Caco-2 (cell line): ENCODE data around the gene PIGK. TPM values are rescaled to one million over a fixed set of nuclear protein-coding genes. Genes with fewer than 3 reads are reported as not detected.

ENCODE experiments used
- BruUV-seq: library from RNA; stranded (reverse); fragments of 400-500 nt; replicated peaks from 2 replicates; lab custom pipeline; 2021; lab: Mats Ljungman, UMichigan
- CTCF ChIA-PET: fragments of 300-600 bp; sonication (Branson Sonifier 250); formaldehyde crosslinking; loops from one replicate; lab custom pipeline; 2022; ENCODE audit warnings: antibody characterized with exemption; lab: Charles Lee
- POLR2A ChIA-PET: fragments of 300-600 bp; sonication (Branson Sonifier 250); formaldehyde crosslinking; loops from one replicate; lab custom pipeline; 2022; ENCODE audit warnings: antibody characterized with exemption; lab: Charles Lee
- DNase-seq, 2 experiments: peaks; one replicate each; pipeline versions ENCODE4 v3.0.0 to v3.0.0-alpha.2; 2020 to 2022
- H3K27me3 ChIP-seq: replicated peaks from 2 replicates; pipeline ENCODE4 v1.6.0; 2011; ENCODE audit warnings: low read length; ENCODE audit not compliant: control insufficient read depth, insufficient read depth
- H3K36me3 ChIP-seq: 2 replicates; pipeline ENCODE4 v1.5.1; 2011; ENCODE audit warnings: low read length; ENCODE audit not compliant: control insufficient read depth, insufficient read depth
- H3K4me1 ChIP-seq: fragments of 250-450 bp; sonication (Bioruptor Pico); 2 replicates; pipeline ENCODE4 v1.5.1; 2020; ENCODE audit warnings: mild to moderate bottlenecking
- H3K4me3 ChIP-seq: 2 replicates; pipeline ENCODE4 v1.5.1; 2011; ENCODE audit warnings: low read depth, mild to moderate bottlenecking, control low read depth, low read length
- H3K9me3 ChIP-seq: fragments of 250-450 bp; sonication (Bioruptor Pico); 2 replicates; pipeline ENCODE4 v1.5.1; 2020; ENCODE audit warnings: mild to moderate bottlenecking, moderate library complexity
- H3K27ac Mint-ChIP-seq: one replicate; pipeline ENCODE4 v1.8.0; 2022; ENCODE audit warnings: mixed read lengths; ENCODE audit not compliant: unreplicated experiment
- H3K27me3 Mint-ChIP-seq: one replicate; pipeline ENCODE4 v1.8.0; 2022; ENCODE audit warnings: mixed read lengths; ENCODE audit not compliant: insufficient read depth, unreplicated experiment
- H3K36me3 Mint-ChIP-seq: one replicate; pipeline ENCODE4 v1.8.0; 2022; ENCODE audit warnings: mild to moderate bottlenecking, mixed read lengths; ENCODE audit not compliant: insufficient read depth, unreplicated experiment
- H3K4me1 Mint-ChIP-seq: one replicate; pipeline ENCODE4 v1.8.0; 2022; ENCODE audit warnings: low read depth, mixed read lengths; ENCODE audit not compliant: unreplicated experiment
- H3K4me3 Mint-ChIP-seq: one replicate; pipeline ENCODE4 v1.8.0; 2022; ENCODE audit warnings: mild to moderate bottlenecking, moderate library complexity, mixed read lengths; ENCODE audit not compliant: unreplicated experiment
- H3K9me3 Mint-ChIP-seq: one replicate; pipeline ENCODE4 v1.8.0; 2022; ENCODE audit warnings: mixed read lengths; ENCODE audit not compliant: unreplicated experiment
- intact Hi-C: fragments of 100-400 bp; cut with micrococcal nuclease; formaldehyde crosslinking; loops from one replicate; pipeline ENCODE4 v1.10.0; 2022; ENCODE audit not compliant: unreplicated experiment
- total RNA-seq: library from RNA; stranded (reverse); gene quantifications from 2 replicates; pipeline ENCODE4 v1.2.3, GENCODE V29; 2022
- TF ChIP-seq, protein P1 (sequence below), 2 experiments: fragments of 200-600 bp in 1 of 2; IDR thresholded peaks; 1 replicate in 1 of 2; 2 replicates in 1 of 2; pipeline versions ENCODE4 v1.5.1 to v1.8.0; 2011 to 2022; ENCODE audit warnings: antibody characterized with exemption in 1 of 2, control low read depth in 1 of 2, inconsistent platforms in 1 of 2, low read depth in 1 of 2, low read length in 1 of 2, mild to moderate bottlenecking in 1 of 2, moderate library complexity in 1 of 2; ENCODE audit not compliant: insufficient read depth in 1 of 2, severe bottlenecking in 1 of 2, unreplicated experiment in 1 of 2

PIGK gene
- total RNA-seq, 1 experiment from 2014 or later: 19.7 TPM

DNA sequence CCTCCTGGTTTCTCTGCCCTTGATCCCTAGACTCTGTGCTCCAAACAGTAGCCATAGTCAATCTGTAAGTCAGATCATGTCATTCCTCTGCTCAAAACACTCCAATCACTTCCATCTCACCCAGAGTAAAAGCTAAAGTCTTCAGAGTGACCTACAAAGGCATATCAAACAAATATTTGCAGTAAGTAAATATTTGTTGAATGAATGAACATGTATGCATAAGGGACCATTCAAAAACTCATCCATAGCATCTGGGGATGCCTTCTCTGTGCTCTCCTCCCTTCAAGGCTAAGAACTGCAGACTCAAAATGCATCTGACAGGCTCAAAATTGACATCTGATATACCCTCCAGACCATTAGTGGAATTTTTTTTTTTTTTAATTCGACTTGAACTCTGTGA, 44.5 kb upstream of the PIGK start:
- DNase-seq: no peak
- POLR2A ChIA-PET: no interaction called here

DNA sequence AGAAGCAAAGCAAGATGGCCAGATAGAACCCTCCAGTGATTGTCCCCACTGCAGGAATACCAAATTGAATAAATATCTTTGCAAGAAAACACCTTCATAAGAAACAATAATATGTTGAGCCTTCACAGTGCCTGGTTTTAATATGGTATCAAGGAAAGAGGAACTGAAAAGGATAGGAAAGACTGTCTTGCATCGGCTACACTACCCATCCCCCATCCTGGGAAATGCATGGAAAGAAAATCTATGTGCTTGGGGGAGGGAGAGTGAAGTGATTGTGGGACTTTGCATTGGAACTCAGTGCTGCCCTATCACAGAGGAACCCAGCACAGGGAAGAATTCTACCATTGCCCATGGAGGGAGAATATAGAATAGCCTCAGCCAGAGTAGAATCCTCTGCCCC, 34.0 kb upstream of the PIGK start:
- BruUV-seq: no TSS peak
- H3K27ac Mint-ChIP-seq: no peak overlapping the region
- no peaks in the 10 kb centered on the region for H3K27me3 ChIP-seq
- H3K4me1 ChIP-seq: no peaks in the 10 kb centered on the region
- POLR2A ChIA-PET: no interaction called here
- intact Hi-C loops: no loop called here
- H3K27me3 Mint-ChIP-seq: peaks cover 3% of the 10 kb centered on the region
- TF ChIP-seq, protein P1, sequence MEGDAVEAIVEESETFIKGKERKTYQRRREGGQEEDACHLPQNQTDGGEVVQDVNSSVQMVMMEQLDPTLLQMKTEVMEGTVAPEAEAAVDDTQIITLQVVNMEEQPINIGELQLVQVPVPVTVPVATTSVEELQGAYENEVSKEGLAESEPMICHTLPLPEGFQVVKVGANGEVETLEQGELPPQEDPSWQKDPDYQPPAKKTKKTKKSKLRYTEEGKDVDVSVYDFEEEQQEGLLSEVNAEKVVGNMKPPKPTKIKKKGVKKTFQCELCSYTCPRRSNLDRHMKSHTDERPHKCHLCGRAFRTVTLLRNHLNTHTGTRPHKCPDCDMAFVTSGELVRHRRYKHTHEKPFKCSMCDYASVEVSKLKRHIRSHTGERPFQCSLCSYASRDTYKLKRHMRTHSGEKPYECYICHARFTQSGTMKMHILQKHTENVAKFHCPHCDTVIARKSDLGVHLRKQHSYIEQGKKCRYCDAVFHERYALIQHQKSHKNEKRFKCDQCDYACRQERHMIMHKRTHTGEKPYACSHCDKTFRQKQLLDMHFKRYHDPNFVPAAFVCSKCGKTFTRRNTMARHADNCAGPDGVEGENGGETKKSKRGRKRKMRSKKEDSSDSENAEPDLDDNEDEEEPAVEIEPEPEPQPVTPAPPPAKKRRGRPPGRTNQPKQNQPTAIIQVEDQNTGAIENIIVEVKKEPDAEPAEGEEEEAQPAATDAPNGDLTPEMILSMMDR (IDR thresholded peaks at IDR 0.05; ENCODE audit: insufficient read depth in 1 of 2, low read depth in 1 of 2, low read length in 1 of 2, severe bottlenecking in 1 of 2, unreplicated experiment in 1 of 2): no peak
- no peak for DNase-seq
- no peaks in the 10 kb centered on the region for H3K36me3 ChIP-seq
- no peak overlapping the region for H3K4me3 ChIP-seq
- no peaks in the 10 kb centered on the region for H3K4me1 Mint-ChIP-seq
- CTCF ChIA-PET: no interaction called here
- no peaks in the 10 kb centered on the region for H3K9me3 Mint-ChIP-seq
- no peaks in the 10 kb centered on the region for H3K36me3 Mint-ChIP-seq
- no peaks in the 10 kb centered on the region for H3K9me3 ChIP-seq
- H3K4me3 Mint-ChIP-seq: no peak overlapping the region

More for the DNA sequence above, 44.5 kb upstream of the PIGK start:
- Mint-ChIP-seq H3K4me3 (no peak overlapping the region), H3K4me1 (peaks cover 7% of the 10 kb centered on the region), H3K9me3 (peaks cover 9% of the 10 kb centered on the region), H3K27me3 (peaks cover 9% of the 10 kb centered on the region), H3K36me3 (no peaks in the 10 kb centered on the region), H3K27ac (no peak overlapping the region)
- Histone ChIP-seq H3K4me3 (no peak overlapping the region), H3K4me1 (no peaks in the 10 kb centered on the region), H3K27me3 (no peaks in the 10 kb centered on the region), H3K9me3 (no peaks in the 10 kb centered on the region), H3K36me3 (no peaks in the 10 kb centered on the region)
- CTCF ChIA-PET: no interaction called here
- intact Hi-C loops: no loop called here
- TF ChIP-seq, protein P1 (IDR thresholded peaks at IDR 0.05; ENCODE audit: insufficient read depth in 1 of 2, low read depth in 1 of 2, low read length in 1 of 2, severe bottlenecking in 1 of 2, unreplicated experiment in 1 of 2): no peak
- no TSS peak for BruUV-seq

DNA sequence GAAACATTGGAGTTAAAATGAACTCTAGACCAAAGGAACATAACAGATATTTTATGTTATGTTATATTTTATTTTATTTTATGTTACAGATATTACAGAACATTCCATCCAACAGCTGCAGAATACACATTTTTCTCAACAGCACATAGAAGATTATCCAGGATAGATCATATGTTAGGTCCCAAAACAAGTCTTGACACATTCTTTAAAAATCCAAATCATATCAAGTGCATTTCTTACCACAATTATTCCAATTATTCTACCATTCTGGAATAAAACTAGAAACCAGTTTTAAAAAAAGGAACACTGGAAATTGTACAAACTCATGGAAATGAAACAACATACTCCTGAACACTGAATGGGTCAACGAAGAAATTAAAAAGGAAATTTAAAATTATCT, 30.9 kb upstream of the PIGK start:
- POLR2A ChIA-PET: no interaction called here
- Mint-ChIP-seq H3K4me3 (no peak overlapping the region), H3K4me1 (no peaks in the 10 kb centered on the region), H3K36me3 (no peaks in the 10 kb centered on the region), H3K9me3 (no peaks in the 10 kb centered on the region), H3K27me3 (peaks cover 3% of the 10 kb centered on the region), H3K27ac (no peak overlapping the region)
- H3K4me3 ChIP-seq: no peak overlapping the region
- H3K27me3 ChIP-seq: no peaks in the 10 kb centered on the region
- DNase-seq: no peak
- H3K4me1 ChIP-seq: no peaks in the 10 kb centered on the region
- intact Hi-C loops: no loop called here
- no TSS peak for BruUV-seq
- no peaks in the 10 kb centered on the region for H3K9me3 ChIP-seq
- CTCF ChIA-PET: no interaction called here
- no peaks in the 10 kb centered on the region for H3K36me3 ChIP-seq
- TF ChIP-seq, protein P1 (IDR thresholded peaks at IDR 0.05; ENCODE audit: insufficient read depth in 1 of 2, low read depth in 1 of 2, low read length in 1 of 2, severe bottlenecking in 1 of 2, unreplicated experiment in 1 of 2): no peak
